AG09319 (cell line): ENCODE data around the gene SRD5A2.

Source experiments
- DNase-seq: peaks from one replicate; pipeline ENCODE4 v3.0.0-alpha.2; 2010; ENCODE audit warnings: low read depth; ENCODE audit errors: extremely low read depth
- TF ChIP-seq, protein P1 (sequence below): IDR thresholded peaks from 2 replicates; pipeline ENCODE4 v1.5.1; 2011; ENCODE audit warnings: low read depth, mild to moderate bottlenecking, inconsistent platforms, low read length, moderate library complexity

The SRD5A2 gene, protein sequence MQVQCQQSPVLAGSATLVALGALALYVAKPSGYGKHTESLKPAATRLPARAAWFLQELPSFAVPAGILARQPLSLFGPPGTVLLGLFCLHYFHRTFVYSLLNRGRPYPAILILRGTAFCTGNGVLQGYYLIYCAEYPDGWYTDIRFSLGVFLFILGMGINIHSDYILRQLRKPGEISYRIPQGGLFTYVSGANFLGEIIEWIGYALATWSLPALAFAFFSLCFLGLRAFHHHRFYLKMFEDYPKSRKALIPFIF

DNA sequence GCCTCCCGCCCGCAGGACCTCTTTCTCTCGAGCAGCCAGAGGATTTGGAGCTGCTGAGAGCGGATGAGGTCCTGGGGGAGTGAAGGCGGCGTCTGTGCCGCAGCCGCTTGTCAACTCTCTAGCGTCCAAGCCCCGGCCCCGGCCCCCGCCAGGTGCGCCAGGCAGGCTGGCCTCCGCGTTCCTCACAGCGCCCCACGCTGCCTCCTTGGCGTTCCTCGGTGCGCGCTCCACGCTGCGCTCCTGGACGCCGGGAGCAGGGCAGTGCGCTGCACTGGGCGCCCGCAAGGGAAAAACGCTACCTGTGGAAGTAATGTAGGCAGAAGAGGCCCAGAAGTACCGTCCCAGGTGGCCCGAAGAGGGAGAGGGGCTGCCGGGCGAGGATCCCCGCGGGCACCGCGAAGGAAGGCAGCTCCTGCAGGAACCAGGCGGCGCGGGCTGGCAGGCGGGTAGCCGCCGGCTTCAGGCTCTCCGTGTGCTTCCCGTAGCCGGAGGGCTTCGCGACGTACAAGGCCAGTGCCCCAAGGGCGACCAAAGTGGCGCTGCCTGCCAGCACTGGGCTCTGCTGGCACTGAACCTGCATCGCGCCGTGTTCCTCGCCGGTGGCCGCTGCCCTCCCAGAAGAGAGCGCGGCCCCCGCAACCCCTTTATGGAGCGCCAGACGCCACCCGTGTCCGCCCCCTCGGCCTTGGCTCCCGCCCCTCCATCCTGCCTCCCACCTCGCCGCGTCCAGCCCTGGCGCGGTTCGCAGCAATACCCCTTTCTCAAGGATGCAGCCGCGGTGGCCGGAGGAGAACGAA, at the start of gene SRD5A2:
Gene SRD5A2, minus strand, starts transcription at position 618 of the 797 bp plus-strand sequence. Its CDS starts 38 bp downstream, at position 580.
- TF ChIP-seq, protein P1, sequence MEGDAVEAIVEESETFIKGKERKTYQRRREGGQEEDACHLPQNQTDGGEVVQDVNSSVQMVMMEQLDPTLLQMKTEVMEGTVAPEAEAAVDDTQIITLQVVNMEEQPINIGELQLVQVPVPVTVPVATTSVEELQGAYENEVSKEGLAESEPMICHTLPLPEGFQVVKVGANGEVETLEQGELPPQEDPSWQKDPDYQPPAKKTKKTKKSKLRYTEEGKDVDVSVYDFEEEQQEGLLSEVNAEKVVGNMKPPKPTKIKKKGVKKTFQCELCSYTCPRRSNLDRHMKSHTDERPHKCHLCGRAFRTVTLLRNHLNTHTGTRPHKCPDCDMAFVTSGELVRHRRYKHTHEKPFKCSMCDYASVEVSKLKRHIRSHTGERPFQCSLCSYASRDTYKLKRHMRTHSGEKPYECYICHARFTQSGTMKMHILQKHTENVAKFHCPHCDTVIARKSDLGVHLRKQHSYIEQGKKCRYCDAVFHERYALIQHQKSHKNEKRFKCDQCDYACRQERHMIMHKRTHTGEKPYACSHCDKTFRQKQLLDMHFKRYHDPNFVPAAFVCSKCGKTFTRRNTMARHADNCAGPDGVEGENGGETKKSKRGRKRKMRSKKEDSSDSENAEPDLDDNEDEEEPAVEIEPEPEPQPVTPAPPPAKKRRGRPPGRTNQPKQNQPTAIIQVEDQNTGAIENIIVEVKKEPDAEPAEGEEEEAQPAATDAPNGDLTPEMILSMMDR, result no peak
- no peak for DNase-seq

DNA sequence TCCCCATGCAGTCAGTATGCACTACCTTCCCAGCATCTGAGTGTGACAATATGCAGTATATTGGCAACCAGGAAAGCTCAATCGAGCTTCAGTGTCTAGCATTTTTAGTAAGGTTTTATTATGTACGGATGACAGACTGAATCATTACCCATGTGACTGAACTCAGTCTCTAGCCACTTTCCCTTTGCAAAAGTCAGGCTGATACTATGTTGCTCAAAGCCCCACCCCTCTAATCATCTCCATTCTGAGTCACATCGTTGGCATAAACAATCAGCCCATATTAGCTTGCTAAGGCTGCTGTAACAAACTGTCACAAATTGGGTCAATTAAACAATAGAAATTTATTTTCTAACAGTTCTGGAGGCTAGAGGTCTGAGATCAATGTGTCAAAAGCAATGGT, 25.8 kb upstream of the SRD5A2 start:
- TF ChIP-seq, protein P1, result no peak
- no peak for DNase-seq

DNA sequence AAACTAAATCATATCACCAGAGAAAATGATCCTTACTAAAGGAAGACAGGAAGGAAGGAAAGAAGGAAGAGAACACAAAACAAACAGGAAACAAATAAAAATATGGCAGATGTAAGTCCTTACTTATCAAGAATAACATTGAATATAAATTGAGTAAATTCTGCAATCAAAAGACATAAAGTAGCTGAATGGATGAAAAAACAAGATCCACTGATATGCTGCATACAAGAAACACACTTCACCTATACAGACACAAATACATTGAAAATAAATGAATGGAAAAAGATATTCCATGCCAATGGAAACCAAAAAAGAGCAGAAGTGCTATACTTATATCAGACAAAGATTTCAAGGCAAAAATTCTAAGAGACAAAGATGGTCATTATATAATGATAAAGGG, 18.0 kb upstream of the SRD5A2 start:
- TF ChIP-seq, protein P1, result no peak
- no peak for DNase-seq

DNA sequence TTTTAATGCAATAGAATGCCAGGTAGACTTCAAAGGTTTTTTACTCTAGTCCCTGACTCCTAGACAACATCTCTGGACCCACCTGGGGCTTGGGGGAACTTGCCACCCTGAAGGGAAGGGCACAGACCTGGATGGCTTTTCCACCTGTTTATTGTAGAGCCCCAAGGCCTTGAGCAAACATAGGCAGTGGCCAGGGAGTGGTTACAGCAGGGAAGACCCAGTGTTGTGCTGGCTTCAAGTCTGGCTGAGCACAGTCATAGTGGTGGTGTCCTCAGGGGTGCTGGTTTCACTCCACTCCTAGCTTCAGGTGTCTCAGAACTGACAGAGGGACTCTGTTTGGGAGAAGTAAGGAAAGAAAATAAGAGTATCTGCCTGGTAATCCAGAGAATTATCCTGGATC, 5.5 kb upstream of the SRD5A2 start:
- TF ChIP-seq, protein P1, result no peak
- DNase-seq, result no peak

DNA sequence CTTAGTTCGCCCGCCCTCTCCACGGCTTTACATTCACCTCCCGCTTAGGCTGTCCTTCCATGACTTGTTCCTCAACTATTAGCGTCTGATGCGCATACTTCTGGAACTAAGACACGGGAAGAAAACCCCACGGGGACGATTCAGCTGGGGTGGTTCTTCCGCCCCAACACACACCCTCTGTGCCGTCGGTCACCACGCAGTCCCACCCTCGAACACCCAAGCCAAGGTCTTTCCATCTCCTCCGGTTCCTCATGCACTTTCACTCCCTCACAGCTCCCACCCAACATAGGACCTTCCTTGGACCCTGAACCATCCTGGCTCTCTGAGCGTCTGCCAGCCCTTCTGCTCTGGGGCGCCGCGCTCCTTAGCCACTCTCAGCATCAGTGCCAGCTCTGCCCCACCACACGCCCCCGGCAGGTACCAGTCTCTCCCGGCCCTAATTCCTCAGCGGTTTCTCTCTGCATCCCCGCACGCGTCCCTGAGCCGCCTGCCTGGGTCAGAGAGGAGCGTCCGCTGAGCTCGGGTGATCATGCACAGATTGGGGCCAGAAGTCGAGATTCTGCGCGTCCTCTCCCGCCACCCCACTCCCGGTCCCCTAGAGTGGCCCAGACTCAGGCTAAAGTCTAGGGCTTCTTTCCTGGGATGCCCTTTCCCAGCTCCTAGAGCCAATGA, 522 bp upstream of the SRD5A2 start:
- DNase-seq, result no peak
- TF ChIP-seq, protein P1, result no peak

DNA sequence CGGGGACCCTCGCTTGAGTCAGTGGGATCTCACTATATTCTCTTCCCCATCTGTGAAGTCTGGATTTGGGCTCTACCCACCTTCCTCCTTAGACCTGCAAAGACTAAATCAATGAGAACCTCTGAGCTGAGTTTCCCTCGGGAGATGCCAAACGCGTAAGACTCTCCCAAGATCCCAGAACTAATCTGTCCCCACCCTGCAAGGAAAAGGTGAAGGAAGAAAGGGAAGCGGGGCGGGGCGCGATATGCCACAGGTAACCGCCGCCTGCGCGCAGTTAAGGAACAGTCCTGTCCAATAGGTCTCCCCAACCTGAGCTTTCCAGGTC, 780 bp downstream of the SRD5A2 start:
- TF ChIP-seq, protein P1, result no peak

DNA sequence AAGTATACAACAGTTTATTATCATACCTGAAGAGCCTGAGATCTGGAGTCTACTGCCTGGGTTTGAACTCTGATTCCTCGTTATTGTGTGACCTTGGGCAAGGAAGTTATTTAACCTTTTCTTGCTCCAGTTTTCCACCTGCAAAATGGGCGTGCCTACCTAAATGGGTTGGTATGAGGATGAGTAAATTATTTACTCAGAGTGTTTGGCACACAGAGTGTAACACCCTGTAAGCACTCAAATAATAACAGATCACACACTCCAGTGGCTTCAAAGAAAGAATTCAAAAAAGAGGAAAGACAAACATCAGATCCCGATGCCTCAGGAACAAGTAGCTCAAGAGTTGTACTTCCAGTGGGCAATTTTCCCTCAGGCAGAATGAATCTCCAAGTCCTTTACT, 2.4 kb downstream of the SRD5A2 start:
- DNase-seq, result no peak
- TF ChIP-seq, protein P1, result no peak

More for the DNA sequence above, 780 bp downstream of the SRD5A2 start:
- DNase-seq, result no peak
